CMK (cell line): ENCODE measurements around the gene CSTF2T.

Experiments used
- DNase-seq: peaks from one replicate; pipeline ENCODE4 v3.0.0-alpha.2; 2010; ENCODE audit warnings: low read depth

Gene CSTF2T

GRCh38 chr10:51699475-51700227, at the start of gene CSTF2T:
TSS of gene CSTF2T (minus strand) at chr10:51699595. CDS start at chr10:51699549, 46 bp downstream.
- peak; percentile 68 for DNase-seq

- DNase-seq = no peak
These were observed 49.6 kb upstream of the CSTF2T start for GRCh38 chr10:51748959-51749358.

GRCh38 chr10:51747216-51747615, 47.8 kb upstream of the CSTF2T start:
- no peak for DNase-seq

GRCh38 chr10:51745397-51745796, 46.0 kb upstream of the CSTF2T start:
- no peak for DNase-seq

- no peak for DNase-seq
These were observed 45.0 kb upstream of the CSTF2T start for GRCh38 chr10:51744235-51745000.

GRCh38 chr10:51743146-51743545, 43.8 kb upstream of the CSTF2T start:
- no peak for DNase-seq

- DNase-seq = no peak
These were observed 33.7 kb upstream of the CSTF2T start for GRCh38 chr10:51733057-51733456.

- no peak for DNase-seq
These were observed 30.6 kb upstream of the CSTF2T start for GRCh38 chr10:51729822-51730555.

GRCh38 chr10:51724038-51724437, 24.6 kb upstream of the CSTF2T start:
- no peak for DNase-seq

- DNase-seq = no peak
These were observed 19.5 kb upstream of the CSTF2T start for GRCh38 chr10:51718804-51719291.

GRCh38 chr10:51716981-51717380, 17.6 kb upstream of the CSTF2T start:
- DNase-seq = no peak

GRCh38 chr10:51711519-51711891, 12.1 kb upstream of the CSTF2T start:
- no peak for DNase-seq

GRCh38 chr10:51709324-51709972, 10.1 kb upstream of the CSTF2T start:
- no peak for DNase-seq

- no peak for DNase-seq
These were observed 9.2 kb upstream of the CSTF2T start for GRCh38 chr10:51708609-51709008.

GRCh38 chr10:51707821-51708424, 8.5 kb upstream of the CSTF2T start:
- DNase-seq = no peak

GRCh38 chr10:51707392-51707791, 8.0 kb upstream of the CSTF2T start:
- DNase-seq = no peak

GRCh38 chr10:51706225-51706624, 6.8 kb upstream of the CSTF2T start:
- no peak for DNase-seq

GRCh38 chr10:51705774-51706173, 6.4 kb upstream of the CSTF2T start:
- DNase-seq = no peak

GRCh38 chr10:51700228-51700817, 928 bp upstream of the CSTF2T start:
- no peak for DNase-seq

GRCh38 chr10:51699145-51699474, 285 bp downstream of the CSTF2T start:
- no peak for DNase-seq

- DNase-seq = no peak
These were observed 827 bp downstream of the CSTF2T start for GRCh38 chr10:51698473-51699063.
